H1 (cell line): ENCODE data around the gene TRIM29. TPM values are rescaled to one million over a fixed set of nuclear protein-coding genes. Genes with fewer than 3 reads are reported as not detected.

Source experiments
- KDM5A ChIP-seq: fragments of 200-600 bp; IDR thresholded peaks from 2 replicates; pipeline ENCODE4 v1.7.1; 2012; ENCODE audit warnings: mild to moderate bottlenecking, low read length, inconsistent platforms, mixed read lengths
- RAD21 ChIP-seq, 2 experiments: IDR thresholded peaks in 1 of 2; conservative IDR thresholded peaks in 1 of 2; 2 replicates each; pipeline ENCODE4 v1.6.1; 2011; ENCODE audit warnings: low read depth in 2 of 2, low read length in 2 of 2, improper control_type of control experiment in 1 of 2, inconsistent platforms in 1 of 2, mild to moderate bottlenecking in 1 of 2, moderate library complexity in 1 of 2
- polyA plus RNA-seq, 7 experiments: library from polyadenylated mRNA; depleted of rRNA in 3 of 7; stranded (reverse) in 5 of 7; unstranded in 2 of 7; fragments of >200 nt in 5 of 7; fragments of 200-250 nt in 2 of 7; gene quantifications; 1 replicate in 5 of 7; 2 replicates in 1 of 7; 4 replicates in 1 of 7; pipeline versions ENCODE4 v1.2.1 to v1.2.3, GENCODE V29; 2011 to 2013; ENCODE audit warnings: missing spikeins in 2 of 7, mixed read lengths in 2 of 7
- total RNA-seq: library from RNA; stranded (reverse); fragmentation: NEBNext Ultra II Directional; extraction: Animal tissue kit (Norgen Biotek cat#: 25700); gene quantifications from 2 replicates; pipeline ENCODE4 v1.2.1, GENCODE V29; 2021
- TF ChIP-seq, protein P1 (sequence below): IDR thresholded peaks from 2 replicates; pipeline ENCODE4 v1.6.1; 2012; ENCODE audit warnings: inconsistent platforms
- TF ChIP-seq, protein P2 (sequence below): IDR thresholded peaks from 2 replicates; pipeline ENCODE4 v1.6.1; 2011; ENCODE audit warnings: low read depth, mild to moderate bottlenecking, low read length; ENCODE audit not compliant: insufficient read depth

Gene TRIM29
- total and polyA plus RNA-seq, 2 of the 8 experiments (the other 6 are each of a cell fraction or from before 2014, with no cell fraction given) = 0.17 to 0.43 TPM

DNA sequence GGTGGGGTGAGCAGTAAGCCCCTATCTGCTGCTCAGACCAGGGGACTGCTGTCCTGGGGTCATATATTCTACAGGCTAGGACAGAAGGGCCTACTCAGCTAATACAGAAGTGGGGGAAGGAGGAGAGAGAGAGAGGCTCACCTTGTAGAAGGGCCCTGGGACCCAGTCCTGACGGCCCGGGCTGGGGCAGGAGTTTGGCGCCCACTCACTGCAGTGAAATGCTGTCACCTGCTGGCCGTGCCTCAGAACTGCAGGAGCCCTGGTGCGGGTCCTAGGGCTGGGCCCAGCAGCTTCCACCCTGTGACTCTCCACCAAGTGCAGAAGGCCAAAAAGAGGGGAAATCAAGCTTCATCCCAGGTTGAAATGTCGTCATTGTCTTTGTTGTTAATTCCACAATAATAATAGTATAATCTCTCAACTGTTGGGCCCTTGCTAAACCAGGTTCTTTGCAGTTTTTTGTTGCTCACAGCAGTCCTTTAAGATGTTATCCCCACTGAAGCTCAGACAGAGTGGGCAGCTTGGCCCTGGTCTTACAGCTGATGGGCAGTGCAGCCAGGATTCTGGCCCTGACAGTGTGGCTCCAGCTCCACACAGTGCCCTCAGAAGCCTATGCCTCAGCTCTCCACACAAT is 29.6 kb downstream of the TRIM29 start (continued):
- TF ChIP-seq RAD21 (IDR thresholded peaks at IDR 0.05 in 1 of 2, conservative IDR thresholded peaks at IDR 0.05 in 1 of 2; ENCODE audit: low read depth in 2 of 2, low read length in 2 of 2) (peak; percentile 100), KDM5A (no peak)
- TF ChIP-seq, protein P1, sequence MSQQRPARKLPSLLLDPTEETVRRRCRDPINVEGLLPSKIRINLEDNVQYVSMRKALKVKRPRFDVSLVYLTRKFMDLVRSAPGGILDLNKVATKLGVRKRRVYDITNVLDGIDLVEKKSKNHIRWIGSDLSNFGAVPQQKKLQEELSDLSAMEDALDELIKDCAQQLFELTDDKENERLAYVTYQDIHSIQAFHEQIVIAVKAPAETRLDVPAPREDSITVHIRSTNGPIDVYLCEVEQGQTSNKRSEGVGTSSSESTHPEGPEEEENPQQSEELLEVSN = no peak
- TF ChIP-seq, protein P2, sequence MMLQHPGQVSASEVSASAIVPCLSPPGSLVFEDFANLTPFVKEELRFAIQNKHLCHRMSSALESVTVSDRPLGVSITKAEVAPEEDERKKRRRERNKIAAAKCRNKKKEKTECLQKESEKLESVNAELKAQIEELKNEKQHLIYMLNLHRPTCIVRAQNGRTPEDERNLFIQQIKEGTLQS = 0 out of 2 replicates have a peak, but pooled peaks have one; percentile 12
